ENCODE data around the gene TBC1D25. TPM values are rescaled to one million over a fixed set of nuclear protein-coding genes. Genes with fewer than 3 reads are reported as not detected.
"Not testable (repeated sequence)": the region's sequence is repeated elsewhere in the genome, so short reads cannot be mapped to it uniquely, and the experiment has no call there.

The TBC1D25 gene
- polyA plus RNA-seq, 10 donors, result 6.8 to 10.1 (median 8.4) TPM

- DNase-seq, result no peak
Observed at GRCh38 chrX:48514868-48515460, 24.6 kb upstream of the TBC1D25 start.

- no peak for DNase-seq
Observed at GRCh38 chrX:48515842-48516241, 23.7 kb upstream of the TBC1D25 start.

- no peak for DNase-seq
Observed at GRCh38 chrX:48516285-48516684, 23.2 kb upstream of the TBC1D25 start.

GRCh38 chrX:48516987-48517386, 22.5 kb upstream of the TBC1D25 start:
- DNase-seq, result no peak

- DNase-seq, result not testable (repeated sequence)
Observed at GRCh38 chrX:48519481-48519880, 20.0 kb upstream of the TBC1D25 start.

- DNase-seq, result no peak
Observed at GRCh38 chrX:48520455-48520854, 19.1 kb upstream of the TBC1D25 start.

- no peak for DNase-seq
Observed at GRCh38 chrX:48520976-48521352, 18.6 kb upstream of the TBC1D25 start.

- DNase-seq, result peak; percentile 79 to 93 (median 84)
Observed at GRCh38 chrX:48521353-48522243, 17.9 kb upstream of the TBC1D25 start, which contains the start of gene EBP. TSS of gene EBP (plus strand) at chrX:48521808. CDS start at chrX:48523772, 1,964 bp downstream.

- DNase-seq, result no peak
Observed at GRCh38 chrX:48522291-48522690, 17.2 kb upstream of the TBC1D25 start.

- no peak for DNase-seq
Observed at GRCh38 chrX:48523682-48524081, 15.8 kb upstream of the TBC1D25 start.

GRCh38 chrX:48525853-48526252, 13.7 kb upstream of the TBC1D25 start:
- DNase-seq, result not testable (repeated sequence)

- no peak for DNase-seq
Observed at GRCh38 chrX:48530736-48531135, 8.8 kb upstream of the TBC1D25 start.

- DNase-seq, result no peak
Observed at GRCh38 chrX:48531358-48531959, 8.1 kb upstream of the TBC1D25 start.

GRCh38 chrX:48532161-48532560, 7.4 kb upstream of the TBC1D25 start:
- no peak for DNase-seq

GRCh38 chrX:48533165-48533564, 6.3 kb upstream of the TBC1D25 start:
- DNase-seq, result no peak

GRCh38 chrX:48538641-48539344, 721 bp upstream of the TBC1D25 start:
- DNase-seq, result no peak

GRCh38 chrX:48540028-48540375, 488 bp downstream of the TBC1D25 start:
- no peak for DNase-seq

GRCh38 chrX:48540480-48540879, 966 bp downstream of the TBC1D25 start:
- DNase-seq, result no peak

- DNase-seq, result no peak
Observed at GRCh38 chrX:48541140-48541814, 1.8 kb downstream of the TBC1D25 start.

GRCh38 chrX:48548871-48549270, 9.4 kb downstream of the TBC1D25 start:
- DNase-seq, result no peak

GRCh38 chrX:48555731-48556325, 16.3 kb downstream of the TBC1D25 start:
- not testable (repeated sequence) for DNase-seq

Data from muscle of back (tissue), 11 donors.